Adrenal gland (tissue), 5 donors: ENCODE measurements around the gene PHF21A.

Experiments used
- POLR2A ChIP-seq, 2 donors: fragments of 450-650 bp; IDR thresholded peaks; one replicate each; pipeline ENCODE4 v1.6.1; 2017; ENCODE audit warnings: antibody characterized with exemption in 2 of 2, mild to moderate bottlenecking in 2 of 2, moderate library complexity in 1 of 2
- TF ChIP-seq, protein P1 (sequence below), 6 experiments: fragments of 450-650 bp in 4 of 6; fragments of 200-600 bp in 2 of 6; sonication (generic) in 1 of 6; IDR thresholded peaks; 1 replicate in 5 of 6; 2 replicates in 1 of 6; pipeline versions ENCODE4 v1.5.1 to v1.8.0; 2016 to 2021; ENCODE audit warnings: antibody characterized with exemption in 6 of 6, mild to moderate bottlenecking in 2 of 6, moderate library complexity in 1 of 6
- donor health status: DM: no; HTN: no; CAD: no.

DNA sequence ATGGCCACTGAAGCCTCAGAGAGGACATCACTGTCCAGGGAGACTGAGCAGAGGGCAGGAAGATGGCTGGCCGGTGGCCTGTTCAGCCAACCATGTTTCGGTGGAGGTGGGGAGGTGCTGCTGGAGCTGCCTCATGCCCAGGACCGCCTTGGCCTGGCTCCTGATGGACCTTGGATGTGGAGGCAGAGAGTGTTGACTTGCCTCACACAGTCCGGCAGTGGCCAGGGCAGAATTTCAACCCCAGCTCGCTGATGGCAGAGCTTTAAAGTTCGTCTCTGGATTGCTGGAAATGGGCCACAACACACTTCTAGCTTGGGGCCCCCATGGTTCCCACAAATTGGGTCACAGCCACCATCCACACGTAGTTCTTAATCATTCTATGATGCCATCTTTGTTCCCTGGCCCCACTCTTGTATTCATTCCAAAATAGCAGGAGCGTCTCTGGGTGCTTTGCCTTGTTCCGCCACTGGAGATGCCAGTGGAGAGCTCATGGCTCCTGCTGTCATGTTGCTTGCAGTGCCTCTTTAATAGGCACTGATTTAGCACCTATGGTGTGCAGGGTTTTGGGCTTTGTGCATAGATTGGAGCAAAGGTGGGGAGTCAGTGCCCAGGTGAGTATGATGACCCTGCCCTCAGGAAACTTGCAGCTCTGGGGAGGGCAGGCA is 230.2 kb downstream of the PHF21A start:
- TF ChIP-seq, protein P1, sequence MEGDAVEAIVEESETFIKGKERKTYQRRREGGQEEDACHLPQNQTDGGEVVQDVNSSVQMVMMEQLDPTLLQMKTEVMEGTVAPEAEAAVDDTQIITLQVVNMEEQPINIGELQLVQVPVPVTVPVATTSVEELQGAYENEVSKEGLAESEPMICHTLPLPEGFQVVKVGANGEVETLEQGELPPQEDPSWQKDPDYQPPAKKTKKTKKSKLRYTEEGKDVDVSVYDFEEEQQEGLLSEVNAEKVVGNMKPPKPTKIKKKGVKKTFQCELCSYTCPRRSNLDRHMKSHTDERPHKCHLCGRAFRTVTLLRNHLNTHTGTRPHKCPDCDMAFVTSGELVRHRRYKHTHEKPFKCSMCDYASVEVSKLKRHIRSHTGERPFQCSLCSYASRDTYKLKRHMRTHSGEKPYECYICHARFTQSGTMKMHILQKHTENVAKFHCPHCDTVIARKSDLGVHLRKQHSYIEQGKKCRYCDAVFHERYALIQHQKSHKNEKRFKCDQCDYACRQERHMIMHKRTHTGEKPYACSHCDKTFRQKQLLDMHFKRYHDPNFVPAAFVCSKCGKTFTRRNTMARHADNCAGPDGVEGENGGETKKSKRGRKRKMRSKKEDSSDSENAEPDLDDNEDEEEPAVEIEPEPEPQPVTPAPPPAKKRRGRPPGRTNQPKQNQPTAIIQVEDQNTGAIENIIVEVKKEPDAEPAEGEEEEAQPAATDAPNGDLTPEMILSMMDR (IDR thresholded peaks at IDR 0.05) = no peak
- TF ChIP-seq POLR2A (IDR thresholded peaks at IDR 0.05) = no peak
